Stimulated activated CD8-positive, alpha-beta memory T cell treated with anti-CD3 and anti-CD28 coated beads, Interleukin-15, amount 100 ng/mL, for 4 hours (primary cell): ENCODE results near the gene ABHD13.
"Not testable (repeated sequence)": the region's sequence is repeated elsewhere in the genome, so short reads cannot be mapped to it uniquely, and the experiment has no call there.

Experiments
- DNase-seq, 2 donors: peaks; one replicate each; pipeline ENCODE4 v3.0.0-alpha.2; 2020; ENCODE audit warnings: low read depth in 2 of 2

ABHD13 gene

DNA sequence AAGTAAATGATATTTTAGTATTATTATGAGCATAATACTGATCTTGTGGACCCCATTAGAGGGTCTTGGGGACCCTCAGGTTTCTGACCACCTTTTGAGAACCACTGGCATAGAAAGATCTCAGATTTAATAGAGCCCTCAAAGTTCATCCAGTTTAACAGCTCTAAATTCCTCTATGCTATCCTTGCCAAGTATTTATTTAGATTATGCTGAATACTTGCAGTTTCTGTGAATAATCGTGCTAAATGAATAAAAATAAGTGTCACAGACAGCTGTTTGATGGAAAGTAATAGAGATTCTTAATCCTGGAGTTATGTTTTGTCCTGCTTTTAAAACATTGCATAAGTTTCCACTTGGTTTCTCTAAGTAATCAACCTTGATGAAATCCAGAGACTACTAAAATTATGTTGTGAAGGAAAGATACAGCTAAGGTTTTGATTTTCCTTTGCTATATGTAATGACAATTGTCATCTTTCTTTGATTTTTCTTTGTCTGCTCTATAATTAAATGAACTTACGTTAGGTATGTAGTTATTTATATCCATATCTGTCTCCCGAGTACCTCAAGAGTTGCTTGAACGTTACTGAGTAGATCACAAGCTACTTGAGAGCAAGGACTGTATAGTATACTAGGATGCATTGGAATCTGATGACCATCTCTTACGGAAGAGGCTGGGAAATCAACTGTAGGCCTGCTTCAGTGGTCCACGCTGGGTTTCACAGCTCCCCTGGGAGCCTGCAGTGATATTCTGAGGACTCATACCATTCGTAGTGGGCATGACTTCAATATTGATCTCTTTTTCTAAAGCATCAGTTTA lies 5.7 kb downstream of the ABHD13 start:
- DNase-seq, result no peak

DNA sequence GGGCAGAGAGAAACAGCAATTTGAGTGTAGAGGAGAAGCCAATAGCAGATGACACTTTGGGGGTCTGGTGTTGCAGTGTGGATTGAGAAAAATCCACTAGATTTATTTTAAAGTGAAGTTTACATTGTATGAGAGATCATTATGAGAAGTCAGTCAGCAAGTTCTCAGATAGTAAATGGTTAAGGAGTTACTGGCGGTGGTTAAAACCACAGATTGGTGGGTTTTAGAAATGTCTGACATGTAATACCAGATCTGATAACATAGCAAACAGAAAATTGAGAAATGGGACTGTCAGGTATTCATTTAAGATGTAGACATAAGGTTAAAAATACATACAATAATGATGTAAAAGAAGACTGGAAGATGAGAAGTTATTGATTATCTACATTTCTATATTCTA lies 7.2 kb downstream of the ABHD13 start:
- no peak for DNase-seq

DNA sequence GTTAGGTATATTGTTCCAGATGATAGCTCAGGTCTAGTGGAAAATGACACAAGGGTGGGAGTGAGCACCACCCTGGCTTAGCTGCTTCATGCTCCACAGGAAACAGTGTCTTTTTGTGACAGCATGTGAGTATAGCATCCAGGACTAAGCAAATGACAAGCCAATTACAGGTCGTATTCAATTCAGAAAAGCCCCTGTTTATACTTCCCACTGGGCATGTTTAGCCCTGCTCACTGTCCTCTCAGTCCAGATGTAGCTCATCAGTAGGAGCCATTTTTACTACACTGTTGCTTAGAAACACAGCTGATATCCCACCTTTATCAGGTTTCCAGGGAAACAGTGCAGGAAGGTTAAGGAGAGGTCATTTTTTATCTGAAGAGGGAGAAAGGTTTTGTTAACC lies 8.0 kb downstream of the ABHD13 start:
- no peak for DNase-seq

DNA sequence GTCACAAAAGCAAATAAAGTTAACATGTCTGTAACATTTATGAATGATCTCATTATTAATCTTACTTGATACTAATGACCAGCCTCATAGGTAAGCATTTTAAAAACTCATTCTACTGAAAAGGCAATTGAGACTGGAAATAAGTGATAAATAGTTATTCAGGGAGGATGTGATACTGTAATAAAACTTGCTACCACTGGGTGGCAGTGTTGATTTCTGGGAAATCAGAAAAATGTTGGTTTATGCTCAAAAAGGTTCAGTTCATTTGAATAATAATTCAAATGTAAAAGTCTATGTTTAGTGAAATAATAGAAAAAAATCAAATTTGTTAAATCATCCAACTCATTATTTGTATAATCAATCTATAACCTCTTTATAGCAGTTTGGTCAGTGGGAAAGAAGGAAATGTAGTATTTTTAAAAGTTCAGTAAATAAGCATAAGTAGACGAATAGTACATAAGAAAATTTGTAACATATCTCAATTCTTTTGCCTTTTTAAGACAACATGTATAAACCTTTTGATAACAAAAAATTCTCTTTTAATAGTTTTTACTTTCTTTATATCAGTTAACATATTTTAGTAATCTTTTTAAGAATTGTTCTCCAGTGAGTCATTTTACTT lies 9.6 kb downstream of the ABHD13 start:
- DNase-seq, result no peak

DNA sequence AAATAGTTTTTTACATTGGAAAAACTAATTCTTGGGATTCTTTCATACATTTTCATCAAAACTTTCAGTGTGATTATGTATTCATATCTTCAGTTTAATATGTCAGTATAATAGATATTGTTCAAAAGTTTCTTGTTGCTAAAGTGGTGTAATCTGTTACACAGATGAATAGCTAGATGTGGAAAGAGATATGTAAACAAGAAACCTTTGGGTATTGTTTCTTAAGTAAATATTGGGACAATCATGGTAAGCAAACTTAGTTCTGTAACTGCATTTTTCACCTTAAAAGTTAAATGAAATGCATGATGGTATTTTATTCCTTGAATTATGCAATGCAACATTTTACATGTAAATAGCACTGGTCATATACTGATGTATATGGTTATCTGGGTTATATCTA lies 12.2 kb downstream of the ABHD13 start:
- DNase-seq, result no peak

DNA sequence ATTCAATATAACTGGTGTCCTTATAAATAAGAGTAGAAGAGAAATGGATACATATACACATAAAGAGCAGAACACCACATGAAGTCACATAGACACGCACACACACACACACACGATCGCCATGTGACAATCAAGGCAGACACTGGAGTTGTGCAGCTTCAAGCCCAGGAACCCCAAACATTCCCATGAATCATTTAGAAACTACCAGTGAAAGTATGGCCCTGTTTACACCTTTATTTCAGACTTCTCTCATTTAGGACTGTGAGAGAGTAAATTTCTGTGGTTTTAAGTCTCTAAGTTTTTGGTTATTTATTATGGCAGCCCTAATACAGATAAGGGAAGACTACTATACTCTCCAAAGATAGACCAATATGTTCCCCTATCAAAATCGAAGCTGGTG lies 31.0 kb downstream of the ABHD13 start:
- DNase-seq, result no peak

DNA sequence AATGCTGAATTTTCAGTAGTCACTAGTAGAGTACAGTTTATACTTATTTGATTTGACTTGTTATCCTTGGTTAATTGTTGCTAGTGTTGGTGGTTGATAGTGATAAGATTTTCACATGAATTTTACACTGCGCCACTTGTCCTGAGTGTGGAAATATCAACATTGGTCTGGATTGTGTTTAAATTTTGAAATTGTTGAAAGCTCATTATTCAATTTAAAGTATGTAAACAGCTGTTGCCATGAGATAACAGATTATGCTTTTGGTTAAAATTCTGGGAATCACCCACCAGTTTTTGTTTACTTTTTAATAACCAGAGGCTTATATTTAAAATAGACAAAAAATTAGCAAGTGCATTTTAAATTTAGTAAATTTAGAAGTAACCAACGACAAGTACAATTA lies 39.1 kb downstream of the ABHD13 start:
- DNase-seq, result no peak

DNA sequence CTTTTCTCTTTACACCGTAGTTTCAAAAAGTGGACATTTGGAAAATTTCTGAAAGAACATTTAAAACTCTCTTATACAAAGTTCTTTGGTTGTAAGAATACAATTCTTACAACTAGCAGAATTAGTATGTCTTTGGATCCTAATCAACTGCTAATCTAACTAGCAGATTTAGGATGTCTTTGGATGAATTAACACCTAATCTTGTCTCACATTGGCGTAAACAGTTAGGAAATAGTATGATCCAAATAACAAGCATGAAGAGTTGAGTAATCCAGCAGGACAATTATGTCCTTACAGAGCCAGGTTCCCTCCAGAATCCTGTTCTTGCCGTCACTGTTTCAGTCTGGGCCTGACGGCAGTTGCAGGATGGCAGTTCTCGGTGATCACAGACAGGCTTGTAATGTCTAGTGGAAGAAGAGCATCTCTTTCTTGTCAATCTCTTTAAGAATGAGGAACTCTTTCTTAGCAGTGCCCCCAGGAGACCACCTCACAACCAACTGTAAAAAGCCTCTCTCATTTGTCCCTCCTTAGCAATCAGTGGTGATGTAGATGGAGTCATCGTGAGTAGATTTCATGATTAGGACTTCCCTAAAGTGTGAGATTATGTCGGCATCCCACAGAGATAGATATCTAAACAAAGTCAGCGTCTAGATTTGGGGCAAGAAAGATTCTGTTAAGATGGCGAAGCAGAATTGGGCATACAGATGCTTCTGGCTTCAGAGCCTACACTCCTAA lies 45.6 kb downstream of the ABHD13 start:
- no peak for DNase-seq

DNA sequence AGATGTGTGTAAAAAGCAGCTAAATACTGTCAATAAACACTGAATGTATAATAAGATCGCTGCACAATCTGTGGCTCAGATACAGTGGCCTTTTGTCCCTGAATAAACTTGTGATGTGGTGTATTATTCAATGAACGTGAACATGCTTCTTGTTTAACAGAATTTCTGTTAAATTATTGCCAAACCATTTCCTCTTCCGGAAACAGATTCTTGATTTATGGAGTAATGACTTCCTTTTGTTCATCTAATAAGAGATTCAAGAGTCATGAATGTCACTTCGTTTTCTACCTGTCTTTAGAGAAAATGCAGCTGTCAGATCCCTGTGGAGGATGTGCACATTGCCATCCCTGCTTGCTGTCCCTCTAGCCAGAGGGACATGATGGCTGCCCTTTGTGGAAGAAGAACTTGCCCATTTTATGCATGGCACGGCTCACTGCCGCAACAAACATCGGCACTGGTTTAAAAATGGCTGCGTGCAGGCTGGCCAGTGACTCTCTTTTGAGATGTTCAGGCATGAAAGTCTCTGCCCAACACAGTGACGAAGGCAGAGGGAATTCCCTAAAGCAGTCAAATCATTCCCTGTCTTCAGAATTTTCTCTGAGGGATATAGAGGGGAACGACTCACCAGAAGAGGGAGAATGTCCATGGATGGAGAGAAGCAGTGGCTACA lies 48.3 kb downstream of the ABHD13 start:
- DNase-seq, result no peak

DNA sequence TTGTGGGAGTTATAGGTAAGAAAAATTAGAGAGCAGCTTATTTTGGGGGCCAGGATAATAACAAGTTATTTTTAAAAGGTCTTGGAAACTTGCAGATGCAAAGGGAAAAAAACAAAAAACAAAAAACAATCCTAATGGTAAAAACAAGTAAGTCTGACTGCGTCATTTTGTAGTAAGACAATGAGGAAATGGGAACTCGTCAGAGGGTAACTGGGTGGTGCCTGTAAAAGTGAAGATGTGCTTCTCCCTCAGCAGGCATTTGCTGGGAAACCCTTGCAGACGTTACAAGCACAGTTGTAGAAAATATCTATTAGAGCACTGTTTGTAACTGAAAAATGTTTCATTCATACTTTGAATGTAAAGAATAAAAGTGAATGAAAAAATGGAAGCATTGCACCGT lies 49.2 kb downstream of the ABHD13 start:
- DNase-seq, result no peak

DNA sequence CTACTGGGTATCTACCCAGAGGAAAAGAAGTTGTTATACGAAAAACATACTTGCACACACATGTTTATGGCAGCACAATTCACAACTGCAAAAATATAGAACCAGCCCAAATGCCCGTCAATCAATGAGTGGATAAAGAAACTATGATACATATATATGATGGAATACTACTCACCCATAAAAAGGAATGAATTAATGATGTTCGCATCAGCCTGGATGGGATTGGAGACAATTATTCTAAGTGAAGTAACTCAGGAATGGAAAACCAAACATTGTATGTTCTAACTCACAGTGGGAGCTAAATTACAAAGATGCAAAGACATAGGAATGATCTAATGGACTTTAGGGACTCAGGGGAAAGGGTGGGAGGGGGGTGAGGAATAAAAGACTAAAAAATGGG lies 49.7 kb downstream of the ABHD13 start:
- DNase-seq, result not testable (repeated sequence)

DNA sequence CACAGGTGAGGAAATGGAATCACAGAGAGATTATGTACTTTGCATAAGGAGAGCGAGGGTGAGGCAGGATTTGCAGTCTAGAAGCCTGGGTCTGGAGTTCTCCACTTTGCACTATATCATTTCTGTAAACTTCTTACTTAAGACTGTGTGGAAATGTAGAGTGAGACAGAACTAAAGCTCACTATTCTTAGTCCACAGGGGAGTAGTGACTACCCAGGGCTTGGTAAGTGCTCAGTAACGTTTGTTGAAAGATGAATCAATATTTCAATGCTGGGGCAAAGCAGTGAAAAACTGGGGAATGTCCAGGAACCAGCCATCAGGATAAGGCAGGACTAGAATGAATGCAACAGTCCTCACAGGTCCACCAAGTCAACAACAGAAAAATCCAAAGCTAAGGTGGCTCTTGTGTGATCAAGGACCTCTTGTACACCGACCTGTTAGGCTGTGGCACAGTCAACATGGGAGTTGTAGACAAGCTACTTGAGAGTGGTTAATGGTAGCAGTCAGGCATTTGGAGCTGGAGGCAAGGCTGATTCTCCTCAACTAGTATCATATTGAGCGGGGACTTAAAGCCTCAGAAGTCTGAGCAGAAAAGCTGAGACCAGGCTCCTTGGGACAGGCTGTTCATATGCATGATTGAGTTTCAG lies 50.4 kb downstream of the ABHD13 start:
- no peak for DNase-seq

DNA sequence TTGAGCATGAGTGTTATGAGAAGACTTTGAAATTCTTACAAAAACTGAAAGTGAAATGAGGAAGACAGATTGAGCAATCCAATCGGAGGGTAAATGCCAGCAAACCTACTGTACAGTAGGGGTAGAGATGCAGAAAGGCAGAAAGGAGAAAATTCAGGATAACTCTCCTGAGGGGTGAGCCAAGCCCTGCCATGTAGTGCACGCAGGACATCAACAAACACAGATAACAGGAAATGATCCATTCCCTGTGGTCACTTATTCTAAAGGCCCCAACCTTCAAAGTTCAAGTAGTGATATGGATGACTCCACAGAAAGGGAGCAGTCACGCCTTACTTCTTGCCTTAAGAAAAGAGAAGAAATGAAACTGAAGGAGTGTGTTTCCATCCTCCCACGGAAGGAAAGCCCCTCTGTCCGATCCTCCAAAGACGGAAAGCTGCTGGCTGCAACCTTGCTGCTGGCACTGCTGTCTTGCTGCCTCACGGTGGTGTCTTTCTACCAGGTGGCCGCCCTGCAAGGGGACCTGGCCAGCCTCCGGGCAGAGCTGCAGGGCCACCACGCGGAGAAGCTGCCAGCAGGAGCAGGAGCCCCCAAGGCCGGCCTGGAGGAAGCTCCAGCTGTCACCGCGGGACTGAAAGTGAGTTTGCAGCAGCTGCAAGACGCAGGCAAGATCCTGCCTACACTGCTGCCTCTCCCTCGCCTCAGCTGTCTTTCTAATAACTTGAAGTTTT lies 51.6 kb downstream of the ABHD13 start, which contains the start of gene TNFSF13B:
TSS of gene TNFSF13B (plus strand) at position 118 of the 728 bp plus-strand sequence. CDS start at position 296, 178 bp downstream.
- DNase-seq, result peak in 1 of 2 donors; percentile 7

DNA sequence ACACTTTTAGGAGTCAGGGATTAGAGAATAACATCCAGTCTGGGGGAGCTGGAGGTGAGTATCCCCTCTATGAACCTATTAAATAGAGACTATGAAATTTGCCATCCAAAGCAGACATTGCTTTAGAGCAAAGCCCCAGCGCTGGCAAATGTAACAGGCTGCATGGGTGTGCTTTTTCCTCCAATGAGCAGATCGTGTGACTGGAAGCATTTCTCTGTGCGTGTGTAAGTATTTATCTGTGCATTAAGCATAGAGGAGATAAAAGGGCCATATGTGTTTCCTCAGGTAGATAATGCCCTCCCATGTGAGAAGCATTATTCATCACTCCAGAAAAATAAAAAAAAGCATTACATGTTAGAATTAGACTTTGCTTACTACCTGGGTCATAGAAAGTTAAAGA lies 52.2 kb downstream of the ABHD13 start:
- no peak for DNase-seq

DNA sequence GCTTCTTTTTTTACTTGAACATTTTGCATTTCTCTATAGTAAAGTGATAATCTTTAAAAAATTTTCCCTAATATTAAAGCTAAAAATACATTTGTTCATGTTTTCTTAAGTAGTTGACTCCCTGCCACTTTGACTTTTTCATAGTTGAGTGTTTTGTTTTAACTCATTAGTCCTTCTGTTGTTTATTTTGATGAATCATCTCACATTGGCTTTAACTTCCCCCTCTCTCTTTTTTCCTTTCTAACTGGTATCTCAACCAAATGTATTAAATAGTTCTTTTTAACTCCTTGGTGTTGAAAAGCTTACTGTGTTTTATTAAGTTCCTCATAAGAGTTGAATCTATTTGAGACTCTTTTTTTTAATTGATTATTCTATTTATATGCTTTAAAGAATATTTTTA lies 54.1 kb downstream of the ABHD13 start:
- no peak for DNase-seq

DNA sequence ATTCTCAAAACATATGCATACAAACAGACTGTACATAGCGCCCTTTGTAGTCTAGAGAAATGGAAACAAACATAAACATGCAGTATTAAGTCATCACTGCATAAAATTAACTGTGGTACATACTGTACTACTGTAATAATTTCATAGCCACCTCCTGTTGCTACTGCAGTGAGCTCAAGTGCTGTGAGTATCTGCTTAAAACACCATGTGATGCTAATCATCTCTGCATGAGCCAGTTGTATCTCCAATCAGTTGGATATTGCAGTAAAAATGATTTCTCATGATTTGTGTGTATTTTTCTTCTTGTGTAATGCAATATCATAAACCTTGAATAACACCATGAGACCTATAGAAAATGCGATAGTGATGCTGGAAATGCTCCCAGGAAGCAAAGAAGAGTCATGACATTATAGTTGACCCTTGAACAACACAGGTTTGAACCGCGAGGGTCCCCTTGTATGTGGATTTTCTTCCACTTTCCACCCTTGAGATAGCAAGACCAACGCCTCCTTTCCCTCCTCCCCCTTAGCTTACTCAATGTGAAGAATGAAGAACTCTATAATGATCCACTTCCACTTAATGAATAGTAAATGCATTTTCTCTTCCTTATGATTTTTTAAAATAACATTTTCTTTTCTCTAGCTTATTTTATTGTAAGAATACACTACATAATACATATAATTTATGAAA lies 55.4 kb downstream of the ABHD13 start:
- DNase-seq, result no peak

DNA sequence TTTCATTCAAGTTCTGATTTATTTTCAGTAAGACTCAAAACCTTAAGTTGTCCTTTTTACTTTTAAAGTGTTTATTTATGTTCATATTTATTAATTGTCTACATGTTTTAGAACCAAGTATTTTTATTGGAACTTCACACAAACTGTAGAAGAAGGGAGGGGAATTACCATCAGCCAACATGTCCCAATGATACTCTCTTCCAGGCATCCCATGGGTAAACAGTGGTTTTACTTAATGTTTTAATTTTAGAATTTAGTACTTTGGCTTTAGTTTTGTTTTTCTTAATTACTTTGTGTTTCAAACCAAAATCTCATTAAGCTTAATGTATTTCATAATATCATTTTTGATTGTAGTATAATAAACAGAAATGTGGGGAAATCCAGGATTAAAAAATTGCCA lies 56.5 kb downstream of the ABHD13 start:
- DNase-seq, result no peak

DNA sequence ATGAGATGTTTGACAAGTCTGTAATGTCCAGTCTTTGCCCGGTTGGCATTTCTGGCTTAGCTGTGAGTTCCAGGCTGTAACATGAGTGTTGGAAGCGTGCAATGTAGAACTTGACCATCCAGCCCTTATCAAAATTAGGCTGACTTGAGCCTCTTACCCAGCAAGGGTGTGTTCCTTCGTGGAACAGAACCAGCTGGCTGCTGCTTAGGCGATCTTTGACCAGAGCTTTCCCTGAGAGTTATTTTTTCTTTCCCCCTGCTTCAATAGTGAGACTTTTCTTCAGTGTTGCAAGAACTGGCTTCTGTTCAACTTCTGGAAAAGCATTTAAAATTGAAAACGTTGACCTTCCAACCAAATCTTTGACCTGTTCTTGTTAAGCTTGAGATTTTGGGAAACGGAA lies 57.9 kb downstream of the ABHD13 start:
- no peak for DNase-seq

DNA sequence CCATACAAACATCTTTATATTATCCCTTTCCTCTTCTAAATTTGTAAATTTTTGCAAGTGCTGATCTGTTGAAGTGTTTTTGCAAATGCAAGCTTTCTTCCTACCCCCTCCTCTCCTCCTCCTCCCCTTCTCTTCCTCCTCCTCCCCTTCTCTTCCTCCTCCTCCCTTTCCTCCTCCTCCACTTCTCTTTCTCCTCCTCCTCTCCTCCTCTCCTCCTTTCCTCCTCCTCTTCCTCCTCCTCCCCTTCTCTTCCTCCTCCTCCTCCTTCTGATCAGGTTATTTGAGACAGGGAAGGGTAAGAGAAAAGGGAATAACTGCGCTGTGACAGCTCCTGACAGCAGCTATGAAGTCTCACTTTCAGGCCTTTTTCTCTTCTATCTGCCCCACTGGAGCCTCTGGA lies 60.3 kb downstream of the ABHD13 start:
- DNase-seq, result no peak

DNA sequence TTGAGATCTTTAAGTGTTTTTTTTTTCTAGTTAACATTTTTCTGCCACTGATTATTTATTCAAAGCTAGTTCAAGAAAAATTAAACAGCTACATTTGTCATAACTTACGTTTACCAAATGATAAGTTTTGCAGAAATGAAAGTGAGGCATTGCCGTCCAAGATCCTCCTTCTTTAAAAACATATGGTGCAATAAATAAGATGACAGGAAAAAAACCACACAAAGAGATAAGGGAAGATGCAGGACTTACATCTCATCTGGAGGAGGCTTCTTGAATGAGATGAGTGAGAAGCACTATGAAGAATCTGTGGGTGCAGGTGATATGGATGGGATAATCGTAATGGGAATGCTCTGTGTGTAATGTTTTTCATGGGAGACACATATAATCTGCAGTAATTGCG lies 63.7 kb downstream of the ABHD13 start:
- DNase-seq, result no peak
